Ecto neural progenitor cell (in vitro differentiated cells): ENCODE data around the gene ZNF254.
"Not testable (repeated sequence)": the region's sequence is repeated elsewhere in the genome, so short reads cannot be mapped to it uniquely, and the experiment has no call there.

Experiments
- DNase-seq: peaks from one replicate; pipeline ENCODE4 v3.0.0-alpha.2; 2018; ENCODE audit warnings: low spot score

ZNF254 gene

GRCh38 chr19:24086974-24087595, at the start of gene ZNF254:
TSS of gene ZNF254 (plus strand) at chr19:24087187. CDS start at chr19:24087308, 121 bp downstream.
- peak; percentile 93 for DNase-seq

- no peak for DNase-seq
Measured at GRCh38 chr19:24040621-24041020, 46.4 kb upstream of the ZNF254 start.

- DNase-seq: not testable (repeated sequence)
Measured at GRCh38 chr19:24041326-24041725, 45.7 kb upstream of the ZNF254 start.

- DNase-seq: no peak
Measured at GRCh38 chr19:24046550-24046949, 40.4 kb upstream of the ZNF254 start.

- no peak for DNase-seq
Measured at GRCh38 chr19:24048261-24048660, 38.7 kb upstream of the ZNF254 start.

- DNase-seq: no peak
Measured at GRCh38 chr19:24049537-24049936, 37.5 kb upstream of the ZNF254 start.

GRCh38 chr19:24051516-24051915, 35.5 kb upstream of the ZNF254 start:
- no peak for DNase-seq

- DNase-seq: no peak
Measured at GRCh38 chr19:24052811-24053210, 34.2 kb upstream of the ZNF254 start.

GRCh38 chr19:24053601-24054000, 33.4 kb upstream of the ZNF254 start:
- DNase-seq: no peak

GRCh38 chr19:24054044-24054935, 32.7 kb upstream of the ZNF254 start:
- no peak for DNase-seq

GRCh38 chr19:24055548-24055947, 31.4 kb upstream of the ZNF254 start:
- DNase-seq: no peak

GRCh38 chr19:24057144-24057543, 29.8 kb upstream of the ZNF254 start:
- no peak for DNase-seq

GRCh38 chr19:24059563-24060295, 27.3 kb upstream of the ZNF254 start:
- DNase-seq: no peak

GRCh38 chr19:24060687-24061356, 26.2 kb upstream of the ZNF254 start:
- DNase-seq: no peak

- no peak for DNase-seq
Measured at GRCh38 chr19:24062190-24062589, 24.8 kb upstream of the ZNF254 start.

- DNase-seq: no peak
Measured at GRCh38 chr19:24063295-24063694, 23.7 kb upstream of the ZNF254 start.

GRCh38 chr19:24064175-24064574, 22.8 kb upstream of the ZNF254 start:
- DNase-seq: no peak

GRCh38 chr19:24065243-24065642, 21.7 kb upstream of the ZNF254 start:
- no peak for DNase-seq

- DNase-seq: no peak
Measured at GRCh38 chr19:24065865-24066604, 21.0 kb upstream of the ZNF254 start.

GRCh38 chr19:24069905-24070657, 16.9 kb upstream of the ZNF254 start:
- DNase-seq: no peak

GRCh38 chr19:24071078-24071477, 15.9 kb upstream of the ZNF254 start:
- no peak for DNase-seq
